Liver (tissue), 9 donors: ENCODE measurements around the gene TNK1. TPM values are rescaled to one million over a fixed set of nuclear protein-coding genes. Genes with fewer than 3 reads are reported as not detected.

ENCODE experiments used
- DNase-seq: peaks from one replicate; pipeline ENCODE4 v3.0.0-alpha.2; 2017; ENCODE audit warnings: low spot score
- H3K27ac ChIP-seq, 2 donors: one replicate each; pipeline ENCODE4 v1.7.0; 2013; ENCODE audit warnings: inconsistent platforms in 2 of 2, low read length in 2 of 2, control low read depth in 1 of 2, low read depth in 1 of 2, mild to moderate bottlenecking in 1 of 2
- H3K27me3 ChIP-seq, 4 donors: one replicate each; pipeline versions ENCODE4 v1.6.1 to v1.7.0; 2013; ENCODE audit warnings: low read length in 3 of 4, inconsistent platforms in 1 of 4, mild to moderate bottlenecking in 1 of 4, moderate library complexity in 1 of 4; ENCODE audit not compliant: control insufficient read depth in 4 of 4, insufficient read depth in 4 of 4
- H3K36me3 ChIP-seq, 4 donors: one replicate each; pipeline versions ENCODE4 v1.6.1 to v1.7.0; 2013; ENCODE audit warnings: low read length in 3 of 4, mild to moderate bottlenecking in 3 of 4, low read depth in 1 of 4, moderate library complexity in 1 of 4; ENCODE audit not compliant: control insufficient read depth in 4 of 4, insufficient read depth in 3 of 4
- H3K4me1 ChIP-seq, 4 donors: one replicate each; pipeline versions ENCODE4 v1.6.1 to v1.7.0; 2013; ENCODE audit warnings: low read length in 3 of 4, mild to moderate bottlenecking in 3 of 4, moderate library complexity in 1 of 4; ENCODE audit not compliant: control insufficient read depth in 4 of 4, insufficient read depth in 4 of 4
- H3K4me3 ChIP-seq, 3 donors: one replicate each; pipeline versions ENCODE4 v1.6.1 to v1.7.0; 2013; ENCODE audit warnings: low read length in 3 of 3, control low read depth in 1 of 3, low read depth in 1 of 3, mild to moderate bottlenecking in 1 of 3
- H3K9ac ChIP-seq, 2 donors: one replicate each; pipeline ENCODE4 v1.7.0; 2013; ENCODE audit warnings: low read length in 2 of 2, mild to moderate bottlenecking in 2 of 2, moderate library complexity in 2 of 2, control low read depth in 1 of 2, low read depth in 1 of 2
- H3K9me3 ChIP-seq, 4 donors: one replicate each; pipeline versions ENCODE4 v1.6.1 to v1.7.0; 2013; ENCODE audit warnings: low read length in 3 of 4; ENCODE audit not compliant: control insufficient read depth in 4 of 4
- ATF3 ChIP-seq: IDR thresholded peaks from 2 replicates; pipeline ENCODE4 v1.6.1; 2016; ENCODE audit warnings: antibody characterized with exemption
- CTCF ChIP-seq: fragments of 150-350 bp; IDR thresholded peaks from 2 replicates; pipeline ENCODE4 v1.5.1; 2017; ENCODE audit warnings: improper control_type of control experiment, low read depth, low read length; ENCODE audit not compliant: missing input control
- EGR1 ChIP-seq, 2 donors: IDR thresholded peaks; 2 replicates each; pipeline ENCODE4 v1.6.1; 2016 to 2018; ENCODE audit warnings: antibody characterized with exemption in 2 of 2, low read depth in 2 of 2
- FOXA1 ChIP-seq: IDR thresholded peaks from 2 replicates; pipeline ENCODE4 v1.6.1; 2016; ENCODE audit warnings: antibody characterized with exemption
- FOXA2 ChIP-seq: IDR thresholded peaks from 2 replicates; pipeline ENCODE4 v1.6.1; 2016; ENCODE audit warnings: antibody characterized with exemption
- GABPA ChIP-seq, 2 donors: IDR thresholded peaks in 1 of 2; conservative IDR thresholded peaks in 1 of 2; 2 replicates each; pipeline ENCODE4 v1.6.1; 2016; ENCODE audit warnings: antibody characterized with exemption in 2 of 2, mild to moderate bottlenecking in 1 of 2, moderate library complexity in 1 of 2
- HNF4A ChIP-seq, 2 donors: conservative IDR thresholded peaks; 2 replicates each; pipeline ENCODE4 v1.6.1; 2016; ENCODE audit warnings: antibody characterized with exemption in 2 of 2, mild to moderate bottlenecking in 2 of 2
- HNF4G ChIP-seq: IDR thresholded peaks from 2 replicates; pipeline ENCODE4 v1.6.1; 2016; ENCODE audit warnings: antibody characterized with exemption
- JUND ChIP-seq, 2 donors: IDR thresholded peaks; 2 replicates each; pipeline ENCODE4 v1.6.1; 2016; ENCODE audit warnings: antibody characterized with exemption in 2 of 2
- MAX ChIP-seq: IDR thresholded peaks from 2 replicates; pipeline ENCODE4 v1.6.1; 2016; ENCODE audit warnings: antibody characterized with exemption
- NR2F2 ChIP-seq: IDR thresholded peaks from 2 replicates; pipeline ENCODE4 v1.6.1; 2016; ENCODE audit warnings: antibody characterized with exemption
- RAD21 ChIP-seq, 2 donors: IDR thresholded peaks; 2 replicates each; pipeline ENCODE4 v1.6.1; 2016; ENCODE audit warnings: antibody characterized with exemption in 2 of 2, mild to moderate bottlenecking in 2 of 2
- REST ChIP-seq: IDR thresholded peaks from 2 replicates; pipeline ENCODE4 v1.6.1; 2016; ENCODE audit warnings: antibody characterized with exemption, mild to moderate bottlenecking
- RXRA ChIP-seq, 2 donors: IDR thresholded peaks; 2 replicates each; pipeline ENCODE4 v1.6.1; 2017 to 2018; ENCODE audit warnings: antibody characterized with exemption in 2 of 2, mild to moderate bottlenecking in 1 of 2
- SP1 ChIP-seq: IDR thresholded peaks from 2 replicates; pipeline ENCODE4 v1.6.1; 2018; ENCODE audit warnings: antibody characterized with exemption, mild to moderate bottlenecking
- TAF1 ChIP-seq: conservative IDR thresholded peaks from 2 replicates; pipeline ENCODE4 v1.6.1; 2016; ENCODE audit warnings: antibody characterized with exemption, mild to moderate bottlenecking
- YY1 ChIP-seq: IDR thresholded peaks from 2 replicates; pipeline ENCODE4 v1.6.1; 2016; ENCODE audit warnings: antibody characterized with exemption, mild to moderate bottlenecking
- ZBTB33 ChIP-seq: IDR thresholded peaks from 2 replicates; pipeline ENCODE4 v1.6.1; 2016; ENCODE audit warnings: antibody characterized with exemption
- WGBS: extraction: QIAGEN DNeasy Blood & Tissue Kit; methylation state at CpG from one replicate; pipeline ENCODE4 v1.1.7; 2013; 5-methylcytosine and 5-hydroxymethylcytosine counted together
- polyA plus RNA-seq, 2 donors: library from polyadenylated mRNA; stranded (reverse) in 1 of 2; unstranded in 1 of 2; fragments of 200-250 nt in 1 of 2; fragments of >200 nt in 1 of 2; fragmentation: Nextera tagmentation in 1 of 2; extraction: Ambion mirVana in 1 of 2; gene quantifications; one replicate each; pipeline versions ENCODE4 v1.2.1 to v1.2.3, GENCODE V29; 2013 to 2015
- total RNA-seq, 2 donors: library from RNA; depleted of rRNA; stranded (reverse); fragments of >200 nt; gene quantifications; one replicate each; pipeline ENCODE4 v1.2.3, GENCODE V29; 2014
- donor health status: healthy.
- donor health status: healthy.
- donor health status: healthy.
- donor health status: healthy.
- donor health status: healthy.

TNK1 gene
- total and polyA plus RNA-seq, 4 donors = 0.05 to 3.5 (median 2.5) TPM

- Histone ChIP-seq H3K9me3 (no peaks in the 10 kb centered on the region), H3K27ac (no peak overlapping the region), H3K36me3 (no peaks in the 10 kb centered on the region), H3K4me3 (no peak overlapping the region), H3K27me3 (no peaks in the 10 kb centered on the region), H3K9ac (no peak overlapping the region), H3K4me1 (peaks cover 4 to 32% (median 15%) of the 10 kb centered on the region in 4 donors)
- no peak for TF ChIP-seq ATF3
- WGBS = 88% methylated on average over 9 of the region's 9 CpGs
- DNase-seq = no peak
These were observed 26.5 kb upstream of the TNK1 start for GRCh38 chr17:7354262-7354843.

GRCh38 chr17:7355053-7355452, 25.8 kb upstream of the TNK1 start, which contains the start of gene TMEM95:
Gene TMEM95, plus strand, starts transcription at chr17:7355156. Its CDS starts 49 bp downstream, at chr17:7355205.
- H3K4me1 ChIP-seq = peaks cover 4 to 27% (median 11%) of the 10 kb centered on the region in 4 donors
- no peak within 1 kb of the TSS for H3K4me3 ChIP-seq
- no peaks in the 10 kb centered on the region for H3K36me3 ChIP-seq
- no peak within 1 kb of the TSS for H3K27ac ChIP-seq
- no peak for DNase-seq
- no peaks in the 10 kb centered on the region for H3K9me3 ChIP-seq
- 81% methylated on average over 10 of the region's 10 CpGs for WGBS
- H3K9ac ChIP-seq = no peak within 1 kb of the TSS
- H3K27me3 ChIP-seq = no peaks in the 10 kb centered on the region
- TF ChIP-seq GABPA (IDR thresholded peaks at IDR 0.05 in 1 of 2, conservative IDR thresholded peaks at IDR 0.05 in 1 of 2) = no peak
- no peak for TF ChIP-seq FOXA1
- no peak for TF ChIP-seq TAF1
- TF ChIP-seq HNF4A (conservative IDR thresholded peaks at IDR 0.05) = no peak

GRCh38 chr17:7355573-7355972, 25.3 kb upstream of the TNK1 start:
- DNase-seq = no peak
- Histone ChIP-seq H3K4me1 (peaks cover 4 to 23% (median 10%) of the 10 kb centered on the region in 4 donors), H3K9me3 (no peaks in the 10 kb centered on the region), H3K36me3 (no peaks in the 10 kb centered on the region), H3K27ac (no peak overlapping the region), H3K9ac (no peak overlapping the region), H3K27me3 (no peaks in the 10 kb centered on the region), H3K4me3 (no peak overlapping the region)
- TF ChIP-seq ZBTB33 (no peak), REST (no peak), MAX (no peak), YY1 (no peak), RAD21 (IDR thresholded peaks at IDR 0.05) (no peak), NR2F2 (no peak), EGR1 (IDR thresholded peaks at IDR 0.05; ENCODE audit: low read depth in 2 of 2) (no peak), SP1 (no peak), FOXA1 (no peak), FOXA2 (no peak), ATF3 (no peak), HNF4A (conservative IDR thresholded peaks at IDR 0.05) (no peak), TAF1 (no peak), RXRA (IDR thresholded peaks at IDR 0.05) (no peak), JUND (IDR thresholded peaks at IDR 0.05) (no peak), HNF4G (no peak), CTCF (no peak), GABPA (IDR thresholded peaks at IDR 0.05 in 1 of 2, conservative IDR thresholded peaks at IDR 0.05 in 1 of 2) (no peak)
- 78% methylated on average over 8 of the region's 8 CpGs for WGBS
